Mammary epithelial cell (primary cell): ENCODE data around the gene CHAF1A.

Experiments used
- CTCF ChIP-seq, 2 donors: IDR thresholded peaks in 1 of 2; conservative IDR thresholded peaks in 1 of 2; 2 replicates each; pipeline ENCODE4 v1.5.1; 2011 to 2012; ENCODE audit warnings: inconsistent platforms in 2 of 2, low read length in 2 of 2, mild to moderate bottlenecking in 2 of 2, control low read depth in 1 of 2, low read depth in 1 of 2; ENCODE audit not compliant: insufficient read depth in 1 of 2; ENCODE audit errors: extremely low read depth in 1 of 2
- EZH2 ChIP-seq: IDR thresholded peaks from 2 replicates; pipeline ENCODE4 v1.6.1; 2012; ENCODE audit warnings: low read length, inconsistent platforms, borderline replicate concordance

GRCh38 chr19:4401769-4402170 is 670 bp upstream of the CHAF1A start:
- TF ChIP-seq EZH2: no peak
- TF ChIP-seq CTCF (conservative IDR thresholded peaks at IDR 0.05 in 1 of 2, IDR thresholded peaks at IDR 0.05 in 1 of 2; ENCODE audit: extremely low read depth in 1 of 2, insufficient read depth in 1 of 2, low read depth in 1 of 2, low read length in 2 of 2): no peak
